Fibroblast of skin of right quadriceps (primary cell): ENCODE data around the gene CAMTA1.

Experiments used
- DNase-seq: peaks from one replicate; pipeline ENCODE4 v3.0.0-alpha.2; 2013

CAMTA1 gene

DNA sequence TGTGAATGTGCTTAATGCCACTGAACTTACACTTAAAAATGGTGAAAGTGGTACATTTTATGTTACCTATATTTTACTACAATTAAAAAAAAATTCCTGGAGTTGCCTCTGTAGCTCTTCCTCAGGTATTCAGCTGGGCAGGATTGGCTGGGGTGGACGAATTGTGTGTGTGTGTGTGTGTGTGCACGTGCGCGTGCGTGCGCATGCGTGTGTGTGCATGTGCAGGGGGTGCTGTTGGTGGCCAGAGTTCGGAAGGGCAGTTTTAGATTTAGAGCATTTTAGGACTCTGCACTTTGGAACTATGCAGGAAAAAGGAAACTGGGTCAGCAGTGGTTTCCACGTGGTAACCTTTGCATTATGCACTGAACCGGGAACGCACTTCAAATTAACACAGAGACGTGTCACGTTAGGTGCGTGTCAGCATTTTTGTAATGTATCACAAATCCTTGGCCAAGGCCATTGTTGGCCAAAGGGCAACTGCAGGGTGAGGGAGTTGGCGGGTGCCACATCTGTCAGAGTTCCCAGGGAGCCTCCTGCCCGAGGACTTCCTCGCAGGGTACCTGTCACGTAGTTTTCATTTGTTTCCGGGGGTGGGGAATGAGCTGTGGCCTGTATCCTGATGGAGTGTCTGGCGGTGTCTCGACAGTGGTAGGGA is 312.8 kb downstream of the CAMTA1 start:
- DNase-seq, result no peak

- DNase-seq, result no peak
These were observed 313.4 kb downstream of the CAMTA1 start for GRCh38 chr1:7098641-7099040.

DNA sequence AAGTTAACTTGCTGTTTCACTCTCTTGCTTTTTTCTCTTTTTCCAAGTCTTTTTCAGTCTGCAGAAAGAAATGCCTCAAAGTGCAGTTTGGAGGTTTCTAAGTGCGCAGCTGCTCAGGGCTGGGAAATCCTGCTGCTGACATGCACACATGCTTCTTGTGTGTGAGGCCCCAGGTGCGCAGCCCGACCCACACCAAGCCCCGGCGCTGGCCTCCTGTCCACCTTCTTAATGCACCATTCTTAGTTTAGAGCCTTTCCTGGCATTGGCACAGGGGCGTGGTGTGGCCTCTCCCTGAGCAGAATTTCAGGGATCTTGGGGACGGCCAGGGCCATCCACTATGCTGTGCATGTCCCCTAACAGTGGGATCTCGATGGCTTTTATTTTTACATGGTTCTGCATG is 315.2 kb downstream of the CAMTA1 start:
- DNase-seq, result no peak

GRCh38 chr1:7101187-7101586 is 315.9 kb downstream of the CAMTA1 start:
- DNase-seq, result peak; percentile 50

GRCh38 chr1:7103361-7103782 is 318.1 kb downstream of the CAMTA1 start:
- DNase-seq, result no peak

- no peak for DNase-seq
These were observed 318.6 kb downstream of the CAMTA1 start for GRCh38 chr1:7103874-7104273.

DNA sequence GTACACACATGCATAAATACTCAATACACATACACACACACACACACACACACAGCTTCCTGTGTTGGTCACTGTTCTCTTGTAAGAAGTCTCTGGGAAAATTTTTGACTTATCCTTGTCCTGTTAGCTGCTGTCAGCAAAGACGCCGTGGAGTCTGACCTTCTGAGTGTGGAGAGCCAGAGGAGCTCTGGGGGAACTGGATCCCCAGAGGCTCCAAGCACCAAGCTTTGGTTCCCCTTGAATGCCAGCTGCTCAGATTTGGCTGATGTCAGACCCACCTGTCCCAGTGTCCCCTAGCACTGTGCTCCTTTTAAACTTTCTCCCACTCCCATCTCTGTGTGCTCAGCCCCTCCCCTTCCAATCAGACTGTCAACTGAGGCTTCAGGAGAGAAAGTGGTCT is 319.1 kb downstream of the CAMTA1 start:
- no peak for DNase-seq

GRCh38 chr1:7105269-7105668 is 320.0 kb downstream of the CAMTA1 start:
- DNase-seq, result no peak

DNA sequence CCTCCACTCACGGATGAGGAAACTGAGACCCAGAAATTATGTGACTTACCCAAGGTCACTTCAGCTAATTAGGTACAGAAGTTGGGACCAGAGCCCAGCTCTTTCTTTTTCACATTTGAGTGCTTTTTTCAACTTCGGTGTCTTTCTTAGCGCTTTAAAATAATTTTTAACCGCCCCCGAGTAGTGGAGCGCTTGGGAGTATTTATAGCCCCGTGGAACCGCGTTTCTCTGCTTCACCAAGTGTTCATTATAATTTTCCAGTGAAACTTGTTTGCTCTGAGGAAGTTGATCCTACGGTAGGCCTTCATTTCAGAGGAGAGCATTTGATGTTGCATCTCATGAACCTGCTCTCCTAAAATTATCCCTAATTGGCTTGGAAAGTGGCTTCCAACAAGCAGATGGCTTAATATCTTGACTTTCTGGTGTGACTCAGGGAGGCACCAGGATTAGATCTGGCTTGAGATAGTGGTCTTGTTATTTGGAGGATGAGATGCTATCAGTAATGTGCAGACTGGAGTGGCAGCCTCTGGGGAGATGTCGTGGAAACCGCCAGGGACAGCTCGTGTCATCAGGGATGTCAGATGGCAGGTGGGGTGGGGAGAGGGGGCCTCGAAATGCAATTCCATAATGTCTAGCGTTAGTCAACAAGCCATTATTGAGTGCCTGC is 321.3 kb downstream of the CAMTA1 start:
- DNase-seq, result no peak

GRCh38 chr1:7107109-7107830 is 322.0 kb downstream of the CAMTA1 start:
- no peak for DNase-seq

- no peak for DNase-seq
These were observed 323.0 kb downstream of the CAMTA1 start for GRCh38 chr1:7108251-7108650.

- no peak for DNase-seq
These were observed 324.6 kb downstream of the CAMTA1 start for GRCh38 chr1:7109901-7110300.

DNA sequence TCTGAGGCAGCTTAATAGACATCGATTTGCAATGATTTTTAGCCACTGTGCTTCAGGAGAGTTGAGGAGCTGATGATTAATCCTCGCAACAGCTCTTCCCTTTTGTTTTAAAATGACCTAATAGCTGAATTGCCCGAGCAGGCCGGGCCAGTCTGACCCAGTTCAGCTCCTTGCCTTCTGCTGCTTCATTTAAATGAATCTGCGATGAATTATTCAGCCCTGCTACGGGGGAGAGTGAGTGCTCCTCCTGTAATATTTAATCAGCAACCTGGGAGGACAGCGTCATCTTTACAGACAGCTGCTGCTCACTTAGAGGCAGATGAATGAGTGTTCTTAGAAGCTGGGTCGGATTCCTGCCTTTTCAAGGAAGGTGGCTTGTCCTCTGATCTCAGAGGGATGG is 325.1 kb downstream of the CAMTA1 start:
- DNase-seq, result no peak

DNA sequence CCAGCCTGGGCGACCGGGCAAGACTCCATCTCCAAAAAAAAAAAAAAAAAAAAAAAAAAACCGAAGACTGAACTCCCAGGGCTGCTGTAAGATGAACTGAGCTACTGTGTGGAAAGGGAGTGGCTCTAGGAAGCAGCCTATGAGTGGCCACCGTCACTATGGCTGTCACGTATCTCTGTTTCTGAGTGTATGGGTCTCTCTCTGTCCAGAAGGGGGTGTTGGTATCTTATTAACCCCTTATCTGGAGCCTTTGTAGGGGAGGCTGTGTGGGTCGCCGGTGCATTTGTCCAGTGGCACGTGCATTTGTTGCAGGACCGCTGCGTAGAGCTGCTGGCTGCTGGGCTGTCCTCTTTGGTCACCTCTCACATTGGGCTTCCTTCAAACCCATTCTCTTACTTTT is 326.6 kb downstream of the CAMTA1 start:
- DNase-seq, result no peak

- DNase-seq, result no peak
These were observed 327.9 kb downstream of the CAMTA1 start for GRCh38 chr1:7113136-7113535.

DNA sequence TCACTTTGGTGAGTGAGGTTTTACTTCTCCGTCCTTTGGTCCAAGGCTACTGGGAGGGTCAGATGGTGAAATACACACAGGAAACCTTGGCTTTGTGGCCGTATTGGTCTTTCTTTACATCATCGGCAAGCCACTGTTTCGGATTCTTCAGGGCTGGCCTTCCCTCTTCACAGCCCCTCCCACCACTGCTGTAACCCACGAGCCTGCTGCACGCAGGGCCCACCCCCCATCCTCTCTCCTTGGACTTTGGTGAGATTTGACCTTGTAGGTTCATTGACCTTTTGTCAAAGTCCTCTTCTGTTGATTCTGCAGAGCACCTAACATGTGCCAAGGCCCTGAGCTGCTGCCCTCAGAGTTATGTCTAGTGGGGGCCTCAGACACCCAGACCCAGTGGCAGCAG is 328.6 kb downstream of the CAMTA1 start:
- DNase-seq, result no peak

DNA sequence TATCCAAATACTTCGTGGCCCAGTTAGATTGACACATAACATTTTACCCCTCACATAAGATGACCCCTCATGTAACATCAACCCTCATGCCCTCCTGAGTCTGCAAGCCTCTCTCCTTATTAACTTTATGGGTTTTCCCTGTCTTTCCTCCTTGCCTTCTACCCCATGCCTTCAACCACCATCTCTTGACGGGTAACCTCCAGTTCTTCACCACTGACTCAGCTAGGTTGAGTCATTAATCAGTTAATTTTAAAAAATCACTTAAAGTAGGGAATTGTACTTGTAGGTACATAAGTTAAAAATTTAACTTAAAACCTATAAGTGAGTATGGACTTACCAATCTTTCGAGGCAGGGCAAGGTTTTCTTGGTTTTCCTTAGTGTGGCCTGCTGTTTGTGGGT is 330.7 kb downstream of the CAMTA1 start:
- DNase-seq, result no peak

DNA sequence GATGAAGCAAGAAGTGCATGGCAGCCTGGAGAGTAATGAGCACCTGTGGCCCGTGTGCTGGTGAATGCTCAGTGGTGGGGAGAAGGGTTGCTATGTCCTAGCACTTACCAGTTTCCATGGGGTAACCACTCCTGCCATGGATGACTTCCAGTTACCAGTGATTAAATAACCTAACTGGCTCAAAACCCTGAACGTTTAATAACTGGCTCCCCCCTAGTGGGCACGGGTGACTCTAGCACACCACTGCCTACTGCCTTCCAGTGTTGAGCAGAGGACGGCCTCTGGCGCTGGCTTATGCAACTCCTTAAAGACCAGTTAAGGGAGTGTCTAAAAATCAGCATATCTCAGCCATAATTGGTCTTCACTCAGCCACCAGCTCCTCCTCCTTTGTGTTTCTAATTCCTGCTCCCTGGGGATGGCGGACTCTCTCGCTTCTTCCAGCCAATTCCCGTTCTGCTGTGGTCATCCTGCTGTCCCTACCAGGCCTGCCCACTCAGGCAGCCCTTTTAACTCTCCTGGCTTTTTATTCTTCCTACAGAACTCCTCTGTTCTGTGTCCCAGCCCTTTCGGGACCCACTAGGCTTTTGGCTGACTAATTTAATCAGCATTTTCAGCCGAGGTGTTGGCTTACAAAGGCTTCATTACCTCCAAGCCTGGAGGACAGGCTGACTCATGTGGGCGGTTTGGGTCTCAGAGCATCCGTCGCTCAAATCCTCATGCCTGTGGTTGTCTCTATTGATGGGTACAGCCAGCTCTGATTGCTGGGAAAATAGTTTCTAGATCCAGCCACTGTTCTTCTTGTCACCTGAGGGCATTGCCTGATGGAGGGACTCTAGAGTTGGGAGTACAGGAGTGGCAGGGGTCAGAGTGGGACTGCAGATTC is 332.4 kb downstream of the CAMTA1 start:
- DNase-seq, result peak; percentile 93

DNA sequence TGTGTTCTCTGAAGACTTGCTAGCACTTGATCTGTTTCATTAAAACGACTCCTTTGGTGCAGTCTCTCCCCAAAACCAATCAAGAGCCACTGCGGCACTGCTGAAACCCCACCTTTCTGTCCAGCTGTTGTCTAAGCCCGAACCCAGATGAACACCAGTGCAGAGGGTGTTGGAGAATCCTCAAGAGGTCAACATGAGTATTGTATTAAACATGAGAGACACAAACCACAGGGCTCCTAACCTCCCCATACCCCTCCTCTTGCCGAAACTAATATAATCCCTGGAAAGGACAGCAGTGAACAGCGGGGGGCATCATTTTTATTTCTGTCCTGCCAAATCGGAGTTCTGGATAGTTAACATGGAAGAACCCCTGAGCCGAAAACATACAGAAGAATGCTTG is 333.9 kb downstream of the CAMTA1 start:
- DNase-seq, result no peak

GRCh38 chr1:7120863-7121621 is 335.8 kb downstream of the CAMTA1 start:
- DNase-seq, result no peak

- no peak for DNase-seq
These were observed 336.4 kb downstream of the CAMTA1 start for GRCh38 chr1:7121622-7121988.

DNA sequence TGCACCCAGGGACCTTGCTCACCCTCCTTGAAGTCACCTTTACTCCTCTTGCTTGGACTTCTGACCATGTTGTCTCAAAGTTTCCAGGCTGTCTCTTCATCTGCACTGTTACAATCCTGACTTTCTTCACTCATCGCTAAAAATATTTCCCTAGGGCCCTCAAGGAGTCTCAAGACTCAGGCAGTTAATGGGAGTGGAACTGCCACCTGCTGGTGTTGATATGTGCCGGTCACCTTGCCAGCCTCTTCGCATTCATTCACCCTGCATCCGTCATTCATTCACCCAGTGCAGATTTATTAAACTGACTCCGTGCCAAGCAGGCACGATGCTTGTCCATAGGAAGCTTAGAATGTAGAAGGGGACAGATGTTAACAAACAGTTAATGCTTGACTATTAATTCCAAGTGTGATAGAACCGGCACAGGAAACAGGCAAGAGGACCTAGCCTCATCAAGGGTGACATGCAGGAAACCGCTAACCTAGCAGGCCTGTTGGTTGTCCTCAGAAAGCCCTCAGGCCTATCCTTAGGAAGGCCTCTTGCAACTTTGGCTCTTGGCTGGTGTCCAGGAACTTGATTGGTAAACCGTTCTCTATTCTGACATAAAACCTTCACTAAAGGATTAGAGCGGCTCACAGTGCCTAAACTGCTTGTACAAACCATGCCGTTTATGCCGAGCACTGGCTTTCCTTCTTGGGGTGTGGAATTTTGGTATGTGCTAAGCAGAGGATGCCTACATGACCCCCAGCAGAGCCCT is 342.2 kb downstream of the CAMTA1 start:
- DNase-seq, result no peak
